ENCODE measurements around the gene FAM185A.

Gene FAM185A

DNA sequence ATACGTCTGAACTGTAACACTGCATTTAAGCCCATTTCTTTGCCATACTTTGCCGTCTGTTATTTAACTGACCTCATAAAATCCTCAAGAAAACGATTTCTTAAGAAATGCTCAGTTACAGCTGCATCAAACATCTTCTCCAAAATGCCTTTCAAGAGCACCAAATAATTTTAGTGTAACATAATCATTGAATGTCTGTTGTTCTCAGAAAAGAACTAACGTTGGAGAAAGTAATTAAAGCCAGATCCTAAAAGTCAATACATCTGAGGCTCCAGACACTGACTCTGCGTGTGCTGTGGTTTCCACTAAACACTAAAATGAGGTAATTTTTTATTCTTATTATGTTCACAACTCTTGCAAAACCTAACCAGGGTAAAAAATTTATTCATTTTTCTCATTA lies 100.3 kb downstream of the FAM185A start:
- no peaks in the 10 kb centered on the region for H3K27me3 ChIP-seq
- peaks cover 0 to 9% (median 7%) of the 10 kb centered on the region in 11 experiments; a peak in 13 of 22 replicates for H3K9me3 ChIP-seq (replicated peaks in 1 of 11)
- H3K27ac ChIP-seq, result no peak overlapping the region
- H4K20me1 ChIP-seq, result no peaks in the 10 kb centered on the region
- no peak for TF ChIP-seq Cebpa-rat (IDR thresholded peaks at IDR 0.05)
- no peak overlapping the region for H3K4me2 ChIP-seq
- H3K4me1 ChIP-seq, result peaks cover 0 to 9% (median 6%) of the 10 kb centered on the region in 10 experiments; a peak in 19 of 20 replicates
- no peak overlapping the region for H3K4me3 ChIP-seq
- no peak overlapping the region for H3K9ac ChIP-seq
- H3K36me3 ChIP-seq, result no peaks in the 10 kb centered on the region; a peak in 1 of 22 replicates

- H3K27ac ChIP-seq, result no peak overlapping the region
- no peaks in the 10 kb centered on the region for H3K27me3 ChIP-seq
- no peak overlapping the region for H3K4me2 ChIP-seq
- H3K36me3 ChIP-seq, result no peaks in the 10 kb centered on the region; a peak in 1 of 22 replicates
- H3K9ac ChIP-seq, result no peak overlapping the region
- no peak overlapping the region for H3K4me3 ChIP-seq
- H3K9me3 ChIP-seq (replicated peaks in 1 of 11), result peaks cover 0 to 9% (median 7%) of the 10 kb centered on the region in 11 experiments; a peak in 13 of 22 replicates
- H4K20me1 ChIP-seq, result no peaks in the 10 kb centered on the region
- no peak for TF ChIP-seq Cebpa-rat (IDR thresholded peaks at IDR 0.05)
- H3K4me1 ChIP-seq, result peaks cover 0 to 4% (median 2%) of the 10 kb centered on the region in 10 experiments; a peak in 16 of 20 replicates
These were observed 100.7 kb downstream of the FAM185A start for GRCh38 chr7:102849538-102849937.

DNA sequence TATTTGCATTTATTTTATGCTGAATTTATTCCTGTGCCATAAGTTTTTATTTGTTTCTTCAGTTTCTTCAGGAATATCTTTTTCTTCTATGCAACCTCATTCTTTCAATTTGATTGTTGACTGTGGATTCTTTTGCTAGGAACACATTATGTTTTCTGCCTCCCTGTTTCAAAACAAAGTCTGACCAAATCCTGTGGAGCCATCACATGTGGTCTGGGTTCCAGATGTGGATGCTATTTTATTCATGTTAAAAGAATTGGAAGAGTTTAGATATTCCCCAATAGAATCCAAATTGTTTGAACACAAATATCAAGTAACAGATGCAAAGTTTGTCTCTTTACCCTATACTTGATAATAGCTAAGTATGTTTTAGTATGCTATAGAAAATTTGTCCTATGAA lies 107.2 kb downstream of the FAM185A start:
- Histone ChIP-seq H3K9ac (no peak overlapping the region), H3K4me1 (no peaks in the 10 kb centered on the region), H3K4me2 (no peak overlapping the region), H3K4me3 (no peak overlapping the region), H4K20me1 (no peaks in the 10 kb centered on the region), H3K36me3 (no peaks in the 10 kb centered on the region; a peak in 1 of 22 replicates), H3K9me3 (replicated peaks in 1 of 11) (peaks cover 0 to 17% (median 7%) of the 10 kb centered on the region in 11 experiments; a peak in 13 of 22 replicates), H3K27me3 (no peaks in the 10 kb centered on the region), H3K27ac (no peak overlapping the region)
- no peak for TF ChIP-seq Cebpa-rat (IDR thresholded peaks at IDR 0.05)

Data from BLaER1 treated with 17β-estradiol and CSF1 and Interleukin-3, amounts not matched to agents 10 nM and 100 nM (cell line).